HG03025 (cell line): ENCODE measurements around the gene ATP2C1.

Experiments used
- ATAC-seq: cut with Tn5 transposase; IDR thresholded peaks from one replicate; pipeline ENCODE4 v1.9.1; 2021; ENCODE audit warnings: mild to moderate bottlenecking, moderate library complexity; ENCODE audit not compliant: unreplicated experiment, low FRiP score

Gene ATP2C1

DNA sequence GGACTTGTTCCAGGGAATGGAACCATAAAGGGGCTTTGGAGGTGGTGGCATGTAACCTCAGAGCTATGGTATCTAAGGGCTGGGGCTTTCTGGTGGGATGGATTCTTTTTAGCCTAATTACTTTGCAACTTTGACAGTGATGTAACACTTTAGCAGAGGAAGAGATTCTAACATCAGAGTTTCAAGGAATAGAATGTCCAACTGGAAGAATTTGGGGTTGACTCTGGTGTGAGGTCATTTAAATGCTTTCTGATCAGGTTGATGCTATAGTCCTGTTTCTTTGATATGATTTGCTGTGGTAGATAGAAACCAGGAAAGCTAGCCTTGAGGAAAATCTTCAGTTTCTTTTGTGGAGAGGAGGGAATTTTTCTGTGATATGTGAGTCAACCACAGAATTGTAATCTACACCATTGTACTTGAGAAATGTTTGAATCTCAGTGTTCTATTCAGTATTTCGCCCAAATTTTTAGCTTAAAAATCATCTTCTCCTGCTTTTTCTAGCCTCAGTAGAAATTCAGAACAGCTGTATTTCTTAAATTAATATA lies 40.0 kb downstream of the ATP2C1 start:
- no peak for ATAC-seq

DNA sequence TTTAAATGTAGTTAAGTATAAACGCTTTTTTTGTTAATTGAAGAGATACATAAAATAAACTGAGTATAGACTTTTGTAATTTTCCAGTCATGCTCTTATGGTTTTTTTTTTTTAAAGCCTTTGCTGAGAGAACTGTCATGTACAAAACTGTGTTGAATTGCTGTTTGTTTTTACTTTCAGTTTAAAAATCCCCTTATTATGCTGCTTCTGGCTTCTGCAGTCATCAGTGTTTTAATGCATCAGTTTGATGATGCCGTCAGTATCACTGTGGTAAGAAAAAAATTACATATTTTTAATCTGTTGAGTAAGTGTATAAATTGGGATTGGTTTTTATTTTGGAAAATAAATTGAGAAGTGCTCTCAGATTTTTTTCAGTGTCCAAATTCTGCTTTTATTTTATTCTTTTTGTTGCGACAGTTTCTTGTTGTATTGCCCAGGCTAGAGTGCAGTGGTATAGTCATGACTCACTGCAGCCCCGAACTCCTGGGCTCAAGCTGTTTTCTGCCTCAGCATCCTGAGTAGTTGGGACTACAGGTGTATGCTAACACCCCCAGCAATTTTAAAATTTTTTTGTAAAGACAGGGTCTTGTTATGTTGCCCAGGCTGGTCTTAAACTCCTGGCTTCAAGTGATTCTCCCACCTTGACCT lies 40.7 kb downstream of the ATP2C1 start:
- ATAC-seq: no peak

DNA sequence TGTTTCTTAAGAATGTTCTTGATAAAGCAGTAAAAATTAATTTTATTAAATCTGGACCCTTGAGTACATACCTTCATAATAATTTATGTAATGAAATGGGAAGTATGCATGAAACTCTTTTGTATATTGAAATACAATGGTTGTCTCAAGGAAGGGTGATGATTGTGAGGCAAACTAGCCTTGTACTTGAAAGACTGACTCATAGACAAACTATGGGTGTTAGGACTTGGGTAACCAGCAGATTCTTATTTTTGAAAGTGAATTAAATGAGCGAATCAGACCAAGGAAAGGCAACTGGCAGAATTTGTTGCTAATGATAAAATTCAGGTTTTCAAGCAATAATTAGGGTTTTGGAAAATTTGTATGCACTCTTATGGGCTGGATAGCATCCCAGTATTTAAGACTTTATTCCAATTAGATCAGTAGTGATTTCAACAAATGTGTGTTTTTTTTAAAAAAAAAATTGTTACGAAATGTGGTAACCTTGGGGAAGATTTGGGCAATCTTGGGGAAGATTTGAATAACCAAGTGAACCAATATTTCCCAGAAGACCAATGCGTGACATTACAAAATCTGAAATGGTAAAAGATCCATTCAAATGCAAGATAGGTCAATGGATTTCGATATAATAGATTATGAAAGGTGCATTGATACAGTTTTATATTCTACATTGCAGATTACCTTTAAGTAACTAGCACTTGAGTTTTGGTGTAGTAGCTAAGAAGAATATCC lies 42.0 kb downstream of the ATP2C1 start:
- no peak for ATAC-seq

DNA sequence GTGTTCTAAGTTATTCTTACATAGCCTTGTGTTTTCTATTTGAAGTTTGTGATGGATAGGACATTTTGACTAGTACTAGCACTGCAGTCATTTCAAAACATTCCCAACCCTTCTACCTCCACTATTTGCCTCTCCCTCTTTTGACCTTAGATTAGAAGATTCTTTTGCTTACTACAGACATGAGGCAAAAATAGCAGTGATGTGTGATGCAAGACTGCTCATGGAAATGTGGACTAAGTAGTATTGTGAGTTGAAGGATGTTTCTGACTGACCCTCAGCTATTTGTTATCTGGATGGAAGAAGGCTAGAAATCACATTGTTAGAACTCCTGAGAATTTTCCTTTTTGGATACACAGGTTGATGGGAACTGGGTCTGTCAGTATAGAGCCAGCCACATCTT lies 45.9 kb downstream of the ATP2C1 start:
- no peak for ATAC-seq

DNA sequence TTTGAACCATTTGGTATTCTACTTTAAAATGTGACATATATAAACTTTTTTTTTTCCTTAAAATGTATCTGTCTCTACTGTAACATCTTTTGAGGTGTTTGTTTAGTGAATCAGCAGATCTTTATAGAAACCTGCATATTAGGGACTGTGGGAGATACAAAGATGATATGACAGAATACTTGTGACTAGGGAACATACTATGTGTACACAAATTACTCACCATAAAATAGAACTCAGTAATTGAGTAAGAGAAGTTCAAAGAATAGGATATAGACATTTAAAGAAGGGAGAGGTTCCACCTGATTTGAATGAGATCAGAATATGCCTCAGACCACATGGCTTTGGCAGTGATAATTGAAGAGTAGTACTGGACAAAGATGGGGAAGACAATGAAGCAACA lies 47.9 kb downstream of the ATP2C1 start:
- no peak for ATAC-seq

DNA sequence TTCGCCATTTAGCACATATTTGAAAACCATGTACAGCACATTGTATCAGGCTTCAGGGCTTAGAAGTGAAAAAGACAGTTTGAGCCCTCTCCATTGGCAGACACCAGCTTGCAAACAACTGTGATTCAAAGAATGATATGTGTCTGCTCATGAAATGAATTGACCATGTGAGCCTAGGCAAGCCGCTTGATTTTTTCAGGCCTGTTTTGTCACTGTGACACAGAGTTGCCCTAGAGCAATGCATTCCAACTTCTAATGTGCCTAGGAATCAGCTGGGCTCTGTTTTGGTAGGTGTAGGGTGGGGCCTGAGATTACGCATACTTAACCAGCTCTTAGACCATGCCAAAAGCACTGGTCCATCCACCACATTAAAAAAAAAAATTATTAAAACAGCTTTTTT lies 53.0 kb downstream of the ATP2C1 start:
- ATAC-seq: no peak

DNA sequence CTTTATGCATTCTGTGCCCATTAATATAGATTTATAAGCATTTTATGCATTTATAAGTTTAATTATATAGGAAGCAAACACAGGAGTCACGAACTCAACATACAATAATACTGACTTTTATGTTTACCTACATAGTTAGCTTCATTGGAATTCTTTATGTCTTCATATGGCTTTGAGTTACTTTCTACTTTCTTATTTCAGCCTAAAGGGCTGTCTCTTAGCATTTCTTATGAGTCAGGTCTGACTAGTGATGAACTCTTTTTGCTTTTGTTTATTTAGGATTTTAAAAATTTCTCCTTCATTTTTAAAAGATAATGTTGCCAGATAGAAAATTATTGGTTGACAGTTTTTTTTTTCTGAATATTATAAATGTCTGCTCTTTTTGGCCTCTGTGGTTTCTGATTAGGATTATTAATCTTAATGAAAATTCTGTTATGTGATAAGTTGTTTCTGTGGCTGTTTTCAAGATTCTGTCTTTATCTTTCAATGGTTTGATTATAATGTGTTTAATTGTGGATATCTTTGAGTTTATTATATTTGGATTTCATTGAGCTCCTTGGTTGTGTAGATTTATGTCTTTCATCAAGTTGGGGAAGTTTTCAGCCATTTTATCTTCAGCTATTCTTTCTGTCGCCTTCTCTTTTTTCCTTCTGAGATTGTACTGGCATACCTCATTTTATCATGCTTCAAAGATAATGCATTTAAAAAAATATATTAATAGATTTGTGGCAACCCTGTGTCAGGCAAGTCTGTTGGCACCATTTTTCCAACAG lies 54.3 kb downstream of the ATP2C1 start:
- no peak for ATAC-seq

DNA sequence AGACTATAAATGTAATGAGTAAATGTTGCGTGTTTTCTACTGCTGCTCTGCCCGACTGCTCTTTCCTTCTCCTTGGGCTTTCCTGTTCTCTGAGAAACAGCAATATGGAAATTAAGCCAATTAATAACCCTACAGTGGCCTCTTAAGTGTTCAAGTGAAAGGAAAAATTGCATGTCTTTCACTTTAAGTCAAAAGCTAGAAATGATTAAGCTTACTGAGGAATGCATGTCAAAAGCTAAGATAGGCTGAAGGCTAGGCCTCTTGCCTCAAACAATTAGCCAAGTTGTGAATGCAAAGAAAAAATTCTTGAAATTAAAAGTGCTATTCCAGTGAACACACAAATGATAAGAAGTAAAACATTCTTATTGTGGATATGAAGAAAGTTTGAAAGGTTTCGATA lies 55.0 kb downstream of the ATP2C1 start:
- ATAC-seq: no peak

DNA sequence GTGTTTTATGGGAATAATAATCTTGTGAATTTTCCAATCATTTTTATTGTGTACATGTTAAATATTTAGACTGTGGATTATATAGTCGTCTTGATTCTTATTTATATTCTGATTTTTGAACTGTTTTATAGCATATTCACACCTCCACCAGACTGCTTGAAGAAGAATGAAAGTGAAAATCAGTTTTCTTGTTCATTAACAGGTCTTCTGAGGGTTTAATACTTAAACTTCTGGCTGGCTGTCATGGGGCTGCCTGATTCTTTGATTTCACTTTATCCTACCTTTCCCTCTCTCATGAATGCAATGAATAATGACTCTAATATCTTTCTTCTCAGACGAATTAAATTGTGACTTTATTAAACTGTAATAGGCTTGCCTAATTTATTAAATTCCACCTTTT lies 56.2 kb downstream of the ATP2C1 start:
- no peak for ATAC-seq

DNA sequence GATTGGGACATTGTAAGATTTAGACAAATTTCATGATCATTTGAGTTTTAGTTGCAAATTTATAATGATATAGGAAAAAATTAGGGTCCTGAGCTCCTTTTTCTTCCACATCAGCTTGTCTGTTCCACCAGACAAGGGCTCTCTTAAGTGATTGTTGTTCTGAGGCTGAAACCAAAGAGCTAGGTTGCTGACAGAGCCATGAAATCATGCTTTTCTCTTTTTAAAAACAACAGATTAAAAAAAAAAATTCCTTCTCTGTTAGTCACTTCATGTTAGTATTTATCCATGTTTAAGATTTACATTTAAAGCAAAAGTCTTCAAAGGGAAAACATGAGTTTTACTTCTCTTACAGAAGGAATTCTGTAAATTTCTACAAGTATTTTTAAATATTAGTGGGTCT lies 56.8 kb downstream of the ATP2C1 start:
- ATAC-seq: no peak

DNA sequence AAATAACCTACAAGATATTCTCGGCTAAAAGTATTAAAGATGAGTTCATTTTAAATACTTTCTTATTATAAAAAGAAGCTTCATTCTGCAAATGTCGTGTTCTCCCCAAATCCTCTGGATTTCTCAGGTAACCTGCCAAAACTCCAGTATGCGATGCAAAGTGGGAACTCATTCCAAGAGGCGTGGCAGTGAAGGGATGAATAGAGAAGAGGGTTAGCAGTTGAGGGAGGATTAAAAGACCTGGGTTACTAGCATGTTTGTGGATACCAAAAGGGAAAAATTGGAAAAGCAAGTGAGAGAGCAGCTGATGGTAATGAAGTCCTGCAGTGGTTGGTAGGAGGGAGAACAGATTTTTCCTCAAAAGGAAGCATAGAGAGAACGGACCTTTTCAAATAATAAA lies 61.6 kb downstream of the ATP2C1 start:
- no peak for ATAC-seq

DNA sequence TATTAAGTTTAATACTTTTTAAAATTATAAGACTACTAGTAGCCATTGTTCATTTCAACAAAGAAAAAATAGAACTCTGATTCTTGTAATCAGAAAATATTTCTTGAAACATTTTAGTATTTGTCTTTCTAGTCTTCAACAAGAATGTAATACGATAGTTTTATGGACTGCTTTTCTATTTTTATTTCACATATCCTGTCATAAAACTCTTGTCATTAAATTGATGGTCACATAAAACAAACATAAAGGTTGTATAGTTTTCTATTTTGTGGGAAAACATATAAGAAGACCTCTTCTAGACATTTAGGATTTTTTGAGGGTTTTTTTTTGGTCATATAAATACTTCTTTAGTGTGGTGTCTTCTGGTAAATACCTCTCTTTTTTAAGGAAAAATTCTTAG lies 62.4 kb downstream of the ATP2C1 start:
- ATAC-seq: no peak

DNA sequence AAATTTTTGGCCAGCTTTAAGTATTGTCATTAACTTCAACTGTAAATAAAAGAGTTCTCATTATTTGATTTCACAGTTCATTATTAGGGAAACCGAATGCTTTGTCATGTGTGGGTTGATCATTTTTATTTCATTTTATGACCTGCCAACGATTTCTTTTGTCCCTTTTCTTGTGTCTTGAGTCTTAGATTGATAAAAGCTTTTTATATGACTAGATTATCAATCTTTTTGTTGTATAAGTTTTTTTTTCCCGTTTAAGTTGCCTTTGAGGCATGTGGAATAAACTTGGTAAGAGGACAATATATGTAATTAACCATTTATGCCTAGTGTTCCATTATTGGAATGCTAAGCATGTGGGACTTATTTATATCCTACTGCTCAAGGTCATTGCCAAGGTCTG lies 62.8 kb downstream of the ATP2C1 start:
- ATAC-seq: no peak

DNA sequence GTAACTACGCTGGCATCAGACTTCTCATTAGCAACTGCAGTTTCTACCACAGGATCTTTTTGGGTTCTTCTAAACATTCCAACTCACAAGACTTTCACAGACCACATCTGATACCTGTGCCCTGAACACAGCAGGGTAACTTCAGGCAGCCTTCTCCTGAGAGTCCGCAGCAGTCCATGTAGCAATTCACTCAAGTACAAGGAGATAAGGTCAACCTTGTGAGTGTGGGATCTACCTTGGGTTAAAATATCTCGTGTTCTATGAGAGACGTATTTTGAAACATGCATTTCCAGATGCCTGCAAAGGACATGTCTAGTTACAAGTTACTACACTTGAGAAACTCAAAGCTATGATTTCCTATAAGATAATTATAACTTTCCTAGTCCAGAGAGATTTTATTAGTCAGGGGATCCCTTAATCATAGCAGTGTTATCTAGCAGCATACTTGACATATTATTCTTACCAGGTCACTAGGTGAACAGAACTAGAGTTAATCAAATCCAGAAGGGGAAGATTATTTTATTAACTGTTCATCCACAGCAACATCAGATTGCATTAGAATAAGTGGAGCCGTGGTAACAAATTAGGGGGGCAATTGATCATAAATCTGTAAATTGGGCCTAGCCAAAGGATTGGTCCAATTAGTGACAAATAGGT lies 66.4 kb downstream of the ATP2C1 start:
- no peak for ATAC-seq

DNA sequence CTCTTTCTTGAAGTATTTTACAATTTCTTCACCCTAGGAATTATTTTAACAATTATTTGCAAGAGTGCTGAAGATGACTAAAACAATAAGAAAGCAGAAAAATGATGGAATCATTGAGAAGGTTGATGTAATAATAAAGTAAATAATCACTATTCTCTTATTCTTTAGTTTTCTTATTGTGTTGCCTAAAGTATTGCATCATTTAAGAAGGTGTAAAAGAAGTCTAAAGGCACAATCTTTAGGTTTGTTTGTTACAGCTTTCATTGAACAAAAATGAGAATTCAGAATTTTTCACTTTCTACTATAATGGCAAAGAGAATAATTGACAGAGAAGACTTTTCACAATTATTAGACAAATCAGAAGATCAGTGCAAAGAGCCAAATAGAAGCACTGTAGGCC lies 67.6 kb downstream of the ATP2C1 start:
- ATAC-seq: no peak

DNA sequence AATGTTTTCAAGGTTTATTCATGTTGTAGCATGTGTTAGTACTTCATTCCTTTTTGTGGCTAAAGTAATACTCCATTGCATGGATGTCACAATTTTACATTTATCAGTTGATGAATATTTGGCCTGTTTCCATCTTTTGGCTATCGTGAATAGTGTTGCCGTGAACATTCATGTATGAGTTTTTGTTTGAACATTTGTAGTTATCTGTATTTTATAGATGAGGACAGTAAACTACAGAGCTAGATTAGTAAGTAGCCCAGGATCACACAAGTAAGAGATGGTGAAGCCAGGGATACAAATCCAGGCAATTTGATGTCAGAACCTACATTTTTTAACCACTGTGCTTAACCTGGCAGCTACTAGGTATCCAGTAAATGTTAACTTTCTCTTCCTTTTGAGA lies 69.6 kb downstream of the ATP2C1 start:
- ATAC-seq: no peak

DNA sequence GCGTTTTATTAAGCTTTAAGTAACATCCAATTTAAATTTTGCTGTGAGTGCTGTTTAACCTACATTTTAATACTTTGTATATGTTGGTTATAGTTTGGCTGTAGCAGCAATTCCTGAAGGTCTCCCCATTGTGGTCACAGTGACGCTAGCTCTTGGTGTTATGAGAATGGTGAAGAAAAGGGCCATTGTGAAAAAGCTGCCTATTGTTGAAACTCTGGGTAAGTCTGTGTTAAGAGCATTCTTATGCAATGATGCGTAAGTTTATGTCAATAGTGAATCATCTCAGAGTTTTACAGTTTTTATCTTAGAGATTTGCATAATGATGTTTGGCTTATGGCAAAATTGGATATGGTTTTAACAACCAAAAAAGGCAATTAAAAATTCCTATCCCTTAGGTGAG lies 70.0 kb downstream of the ATP2C1 start:
- ATAC-seq: no peak

DNA sequence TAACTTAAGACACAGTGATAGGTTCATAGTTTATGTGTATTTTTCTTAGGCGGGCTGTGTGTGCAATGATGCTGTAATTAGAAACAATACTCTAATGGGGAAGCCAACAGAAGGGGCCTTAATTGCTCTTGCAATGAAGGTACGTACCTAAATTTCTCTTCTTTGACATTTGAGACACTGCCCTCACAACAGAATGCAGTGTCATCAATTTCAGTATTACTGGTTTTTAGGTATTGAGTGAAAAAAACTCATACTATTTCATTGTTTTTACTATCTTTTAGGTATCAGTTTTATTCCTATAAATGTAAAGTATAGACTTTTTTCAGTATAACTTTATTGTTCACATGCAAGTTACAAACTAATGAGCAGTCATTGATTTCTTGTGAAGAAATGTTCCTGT lies 73.4 kb downstream of the ATP2C1 start:
- ATAC-seq: no peak

DNA sequence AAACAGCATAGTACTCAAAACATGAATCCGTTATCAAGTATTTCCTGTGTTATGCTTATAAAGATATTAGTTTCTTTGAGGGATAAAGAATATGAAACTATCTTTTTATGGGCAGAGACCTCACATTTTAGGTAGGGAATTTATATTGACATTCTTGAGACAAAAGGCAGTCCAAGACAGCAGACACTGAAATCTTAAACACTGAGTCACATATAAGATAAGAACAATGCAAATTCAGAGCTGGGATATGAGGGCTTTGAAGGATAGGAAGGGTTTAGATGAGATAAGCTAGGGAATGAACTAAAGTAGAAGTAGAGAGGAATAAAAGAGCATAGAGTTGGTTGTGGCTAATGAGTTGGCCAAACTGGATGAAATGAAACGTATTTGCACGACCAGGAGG lies 74.3 kb downstream of the ATP2C1 start:
- ATAC-seq: no peak

DNA sequence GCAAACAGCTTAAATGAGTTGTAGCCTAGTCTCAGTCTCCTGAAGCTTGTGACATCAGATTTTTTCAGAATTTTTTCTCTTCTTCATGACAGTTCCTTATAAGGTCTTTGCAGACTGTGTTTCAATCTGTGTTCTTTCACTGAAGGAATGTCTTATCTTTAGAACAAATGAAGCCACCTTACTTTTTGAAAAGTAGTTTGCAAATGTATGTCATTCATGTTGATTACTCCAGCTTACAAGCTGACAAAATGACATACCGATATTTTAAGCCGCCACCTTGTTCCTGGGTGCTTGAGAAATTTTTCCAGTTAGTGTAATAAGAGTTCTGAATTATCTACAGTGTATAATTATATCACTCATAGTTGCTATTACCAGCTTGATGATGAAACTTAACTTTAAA lies 75.7 kb downstream of the ATP2C1 start:
- ATAC-seq: no peak

DNA sequence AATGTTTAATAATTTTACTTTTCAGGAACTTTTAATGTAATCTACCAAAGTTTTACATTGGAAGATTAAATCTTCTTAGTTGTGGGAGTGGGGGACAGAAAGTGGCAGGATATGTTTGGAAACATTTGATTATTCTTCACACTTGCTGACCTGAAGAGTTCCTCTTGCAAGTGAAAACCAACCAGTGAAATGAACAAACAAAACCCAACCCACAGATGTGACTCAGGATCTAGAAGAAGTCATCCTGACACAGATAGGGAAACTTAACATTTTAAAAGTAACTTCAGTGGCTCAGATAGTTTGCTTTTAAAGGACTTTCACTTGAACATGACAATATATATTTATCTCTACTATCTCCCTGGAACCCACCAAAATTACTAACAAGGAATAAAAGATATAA lies 77.3 kb downstream of the ATP2C1 start:
- ATAC-seq: no peak
